Heart left ventricle (tissue), 16 donors: ENCODE data around the gene LCP1. TPM values are rescaled to one million over a fixed set of nuclear protein-coding genes. Genes with fewer than 3 reads are reported as not detected.

Source experiments
- ATAC-seq, 4 donors: fragments of 200-7000 bp; cut with Tn5 transposase; one replicate each; pipeline ENCODE4 v1.9.1; 2020 to 2022; ENCODE audit warnings: moderate library complexity in 4 of 4, mild to moderate bottlenecking in 3 of 4, moderate number of reproducible peaks in 1 of 4
- DNase-seq, 5 donors: peaks; one replicate each; pipeline ENCODE4 v3.0.0-alpha.2; 2020
- H3K27ac ChIP-seq, 12 donors: fragments of 200-600 bp; sonication (generic) in 4 of 12; one replicate each; pipeline versions ENCODE4 v1.5.0 to v1.8.0; 2016 to 2022; ENCODE audit warnings: mild to moderate bottlenecking in 2 of 12
- H3K27me3 ChIP-seq, 9 donors: fragments of 200-600 bp; sonication (generic) in 2 of 9; one replicate each; pipeline versions ENCODE4 v1.5.1 to v1.8.0; 2016 to 2022; ENCODE audit warnings: mild to moderate bottlenecking in 3 of 9
- H3K36me3 ChIP-seq, 9 donors: fragments of 200-600 bp; sonication (generic) in 2 of 9; one replicate each; pipeline versions ENCODE4 v1.5.0 to v1.8.0; 2018 to 2022; ENCODE audit warnings: mild to moderate bottlenecking in 2 of 9
- H3K4me1 ChIP-seq, 12 donors: fragments of 200-600 bp; sonication (generic) in 4 of 12; one replicate each; pipeline versions ENCODE4 v1.5.0 to v1.8.0; 2016 to 2022; ENCODE audit warnings: mild to moderate bottlenecking in 3 of 12
- H3K4me3 ChIP-seq, 12 donors: fragments of 200-600 bp; sonication (generic) in 4 of 12; one replicate each; pipeline versions ENCODE4 v1.5.0 to v1.8.0; 2017 to 2022; ENCODE audit warnings: mild to moderate bottlenecking in 9 of 12, moderate library complexity in 4 of 12
- H3K9me3 ChIP-seq, 12 donors: fragments of 200-600 bp; sonication (generic) in 4 of 12; one replicate each; pipeline versions ENCODE4 v1.5.0 to v1.8.0; 2016 to 2022; ENCODE audit warnings: mild to moderate bottlenecking in 1 of 12
- POLR2A ChIP-seq, 2 donors: fragments of 450-650 bp; IDR thresholded peaks; one replicate each; pipeline ENCODE4 v1.6.1; 2017; ENCODE audit warnings: antibody characterized with exemption in 2 of 2, mild to moderate bottlenecking in 2 of 2, moderate library complexity in 2 of 2
- WGBS, 4 donors: extraction: QIAGEN DNeasy Blood & Tissue Kit in 2 of 4; methylation state at CpG; one replicate each; pipeline versions ENCODE4 v1.1.5 to v1.1.7; 2013 to 2018; 5-methylcytosine and 5-hydroxymethylcytosine counted together
- intact Hi-C, 10 donors: fragments of 100-400 bp; cut with DNase I; formaldehyde crosslinking; loops; one replicate each; pipeline versions ENCODE4 v1.11.1 to v1.14.2; 2022
- polyA plus RNA-seq, 2 donors: library from polyadenylated mRNA; stranded (reverse); fragments of 200-250 nt; gene quantifications; one replicate each; pipeline ENCODE4 v1.2.3, GENCODE V29; 2013
- total RNA-seq, 9 donors: library from RNA; depleted of rRNA in 2 of 9; stranded (reverse); fragments of >200 nt in 2 of 9; fragmentation: NEBNext Ultra II Directional in 3 of 9; extraction: Animal tissue kit (Norgen Biotek cat#: 25700) in 3 of 9; gene quantifications; one replicate each; pipeline versions ENCODE4 v1.1.0 to v1.2.4, GENCODE V29; 2016 to 2023
- TF ChIP-seq, protein P1 (sequence below), 12 donors: fragments of 200-600 bp; sonication (generic) in 4 of 12; IDR thresholded peaks; one replicate each; pipeline versions ENCODE4 v1.5.0 to v1.8.0; 2018 to 2022; ENCODE audit warnings: antibody characterized with exemption in 12 of 12, mild to moderate bottlenecking in 5 of 12
- donor health status: ischemic (EF 13 %, LVEDD 7.1; RV severe dilation, severe dysfunction).
- donor health status: healthy with polysubstance abuse.
- donor health status: DM: no; HTN: yes; CAD: no.
- donor health status: DM: no; HTN: no; CAD: no.
- donor health status: ischemic (EF 25% LVEDD 6.9; RV normal size, moderate dysfunction).
- donor health status: ischemic (EF 25% LVEDD 5.7; RV mildly dilated, moderate dysfunction).
- donor health status: healthy.
- donor health status: DM: yes; HTN: yes; CAD: no.
- donor health status: ischemic (EF 35%, LVEDD 5.7; RV mildly dilated, moderate dysfunction).
- donor health status: nonischemic (EF 11% LVEDD 7.7; RV severe dilation, severe dysfunction).
- donor health status: DM: yes; HTN: yes; CAD: no.
- donor health status: PGD.
- donor health status: ischemic (EF 29% LVEDD 5.4; RV normal size, mild dysfunction).
- donor health status: nonischemic (EF 23%, LVEDD 6.1; RV moderate dilation, normal function).

LCP1 gene
- total and polyA plus RNA-seq, 11 donors = 1.9 to 230 (median 10.9) TPM

DNA sequence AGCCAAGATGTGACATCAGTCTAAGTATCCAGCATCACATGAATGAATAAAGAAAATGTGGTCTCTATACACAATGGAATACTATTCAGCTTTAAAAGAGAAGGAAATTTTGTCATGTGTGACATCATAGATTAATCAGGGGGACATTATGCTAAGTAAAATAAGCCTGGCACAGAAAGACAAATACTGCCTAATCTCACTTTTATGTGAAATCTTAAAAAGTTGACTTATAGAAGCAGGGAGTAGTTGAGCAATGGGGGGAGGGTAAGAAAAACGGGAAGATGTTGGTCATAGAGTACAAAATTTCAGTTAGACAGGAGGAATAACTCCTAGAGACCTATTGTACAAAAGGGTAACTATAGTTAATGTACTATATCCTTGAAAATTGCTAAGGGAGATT lies 10.4 kb upstream of the LCP1 start:
- H3K4me1 ChIP-seq = peaks cover 0 to 9% (median 0%) of the 10 kb centered on the region in 12 donors
- DNase-seq (no peak), ATAC-seq (no peak)
- H3K36me3 ChIP-seq = no peaks in the 10 kb centered on the region
- H3K4me3 ChIP-seq = no peak overlapping the region
- intact Hi-C loops = no loop called here
- H3K9me3 ChIP-seq = no peaks in the 10 kb centered on the region
- no peaks in the 10 kb centered on the region for H3K27me3 ChIP-seq
- TF ChIP-seq POLR2A (IDR thresholded peaks at IDR 0.05) = no peak
- TF ChIP-seq, protein P1, sequence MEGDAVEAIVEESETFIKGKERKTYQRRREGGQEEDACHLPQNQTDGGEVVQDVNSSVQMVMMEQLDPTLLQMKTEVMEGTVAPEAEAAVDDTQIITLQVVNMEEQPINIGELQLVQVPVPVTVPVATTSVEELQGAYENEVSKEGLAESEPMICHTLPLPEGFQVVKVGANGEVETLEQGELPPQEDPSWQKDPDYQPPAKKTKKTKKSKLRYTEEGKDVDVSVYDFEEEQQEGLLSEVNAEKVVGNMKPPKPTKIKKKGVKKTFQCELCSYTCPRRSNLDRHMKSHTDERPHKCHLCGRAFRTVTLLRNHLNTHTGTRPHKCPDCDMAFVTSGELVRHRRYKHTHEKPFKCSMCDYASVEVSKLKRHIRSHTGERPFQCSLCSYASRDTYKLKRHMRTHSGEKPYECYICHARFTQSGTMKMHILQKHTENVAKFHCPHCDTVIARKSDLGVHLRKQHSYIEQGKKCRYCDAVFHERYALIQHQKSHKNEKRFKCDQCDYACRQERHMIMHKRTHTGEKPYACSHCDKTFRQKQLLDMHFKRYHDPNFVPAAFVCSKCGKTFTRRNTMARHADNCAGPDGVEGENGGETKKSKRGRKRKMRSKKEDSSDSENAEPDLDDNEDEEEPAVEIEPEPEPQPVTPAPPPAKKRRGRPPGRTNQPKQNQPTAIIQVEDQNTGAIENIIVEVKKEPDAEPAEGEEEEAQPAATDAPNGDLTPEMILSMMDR (IDR thresholded peaks at IDR 0.05) = no peak
- H3K27ac ChIP-seq = no peak overlapping the region
- WGBS, 4 donors = 30 to 38% (median 30%) methylated on average over 1 of the region's 1 CpG

DNA sequence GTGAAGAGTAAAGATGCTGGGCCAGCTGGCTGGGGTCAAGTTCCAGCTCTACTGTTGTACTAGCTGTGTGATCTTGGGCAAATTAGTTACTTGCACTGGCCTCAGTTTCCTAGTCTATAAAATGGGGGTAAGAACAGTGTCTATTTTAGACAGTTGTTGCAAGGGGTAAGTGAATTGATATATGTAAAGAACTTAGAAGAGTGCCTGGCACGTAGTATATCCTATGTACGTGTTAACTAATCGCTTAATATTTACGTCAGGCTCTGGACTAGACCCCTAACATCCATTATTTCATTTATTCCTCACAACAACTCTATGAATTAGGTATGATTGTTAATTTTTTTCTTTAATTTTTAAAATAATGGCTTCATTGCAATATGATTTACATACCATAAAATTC lies 3.7 kb upstream of the LCP1 start:
- WGBS, 4 donors = 85 to 90% (median 88%) methylated on average over 4 of the region's 4 CpGs
- Histone ChIP-seq H3K27ac (no peak overlapping the region), H3K9me3 (no peaks in the 10 kb centered on the region), H3K27me3 (peaks cover 0 to 3% (median 0%) of the 10 kb centered on the region in 9 donors), H3K4me1 (peaks cover 0 to 33% (median 0%) of the 10 kb centered on the region in 12 donors), H3K4me3 (no peak overlapping the region), H3K36me3 (no peaks in the 10 kb centered on the region)
- ATAC-seq (no peak), DNase-seq (no peak)
- intact Hi-C loops = no loop called here
- TF ChIP-seq POLR2A (IDR thresholded peaks at IDR 0.05) = no peak
- TF ChIP-seq, protein P1 (IDR thresholded peaks at IDR 0.05) = no peak

DNA sequence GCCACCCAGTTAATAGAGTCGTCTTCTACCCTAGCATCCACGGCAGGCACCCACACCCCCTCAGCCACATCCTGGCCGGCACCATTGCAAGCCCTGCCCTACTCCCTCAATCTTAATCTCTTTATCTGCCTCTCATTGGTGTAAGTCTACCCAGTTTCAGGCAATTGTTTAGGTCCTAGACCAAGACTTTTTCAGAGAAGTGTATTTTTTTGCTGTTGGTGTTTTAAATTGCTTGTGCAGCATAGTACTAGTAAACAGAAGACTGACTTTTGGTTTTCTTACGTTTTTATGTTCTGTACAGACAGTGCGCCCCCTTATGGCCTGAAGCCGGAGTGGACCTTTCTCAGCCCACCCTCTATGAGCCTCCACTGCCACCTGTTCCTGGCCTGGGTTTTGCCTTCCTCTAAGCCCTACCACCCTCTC lies 2.3 kb upstream of the LCP1 start:
- H3K27ac ChIP-seq = peak overlapping the region in 1 of 12 donors; percentile 91
- H3K36me3 ChIP-seq = no peaks in the 10 kb centered on the region
- H3K9me3 ChIP-seq = no peaks in the 10 kb centered on the region
- peak overlapping the region in 1 of 12 donors; percentile 27 for H3K4me3 ChIP-seq
- intact Hi-C loops = no loop called here
- H3K4me1 ChIP-seq = peaks cover 0 to 33% (median 0%) of the 10 kb centered on the region in 12 donors
- ATAC-seq (peak in 3 of 4 donors; percentile 33 to 53 (median 36)), DNase-seq (peak in 2 of 5 donors; percentile 31 to 39)
- no peak for TF ChIP-seq POLR2A (IDR thresholded peaks at IDR 0.05)
- TF ChIP-seq, protein P1 (IDR thresholded peaks at IDR 0.05) = peak in 8 of 12 donors; percentile 6 to 42 (median 18)
- 31 to 37% (median 34%) methylated on average over 6 of the region's 6 CpGs for WGBS, 4 donors
- H3K27me3 ChIP-seq = peaks cover 0 to 3% (median 0%) of the 10 kb centered on the region in 9 donors

DNA sequence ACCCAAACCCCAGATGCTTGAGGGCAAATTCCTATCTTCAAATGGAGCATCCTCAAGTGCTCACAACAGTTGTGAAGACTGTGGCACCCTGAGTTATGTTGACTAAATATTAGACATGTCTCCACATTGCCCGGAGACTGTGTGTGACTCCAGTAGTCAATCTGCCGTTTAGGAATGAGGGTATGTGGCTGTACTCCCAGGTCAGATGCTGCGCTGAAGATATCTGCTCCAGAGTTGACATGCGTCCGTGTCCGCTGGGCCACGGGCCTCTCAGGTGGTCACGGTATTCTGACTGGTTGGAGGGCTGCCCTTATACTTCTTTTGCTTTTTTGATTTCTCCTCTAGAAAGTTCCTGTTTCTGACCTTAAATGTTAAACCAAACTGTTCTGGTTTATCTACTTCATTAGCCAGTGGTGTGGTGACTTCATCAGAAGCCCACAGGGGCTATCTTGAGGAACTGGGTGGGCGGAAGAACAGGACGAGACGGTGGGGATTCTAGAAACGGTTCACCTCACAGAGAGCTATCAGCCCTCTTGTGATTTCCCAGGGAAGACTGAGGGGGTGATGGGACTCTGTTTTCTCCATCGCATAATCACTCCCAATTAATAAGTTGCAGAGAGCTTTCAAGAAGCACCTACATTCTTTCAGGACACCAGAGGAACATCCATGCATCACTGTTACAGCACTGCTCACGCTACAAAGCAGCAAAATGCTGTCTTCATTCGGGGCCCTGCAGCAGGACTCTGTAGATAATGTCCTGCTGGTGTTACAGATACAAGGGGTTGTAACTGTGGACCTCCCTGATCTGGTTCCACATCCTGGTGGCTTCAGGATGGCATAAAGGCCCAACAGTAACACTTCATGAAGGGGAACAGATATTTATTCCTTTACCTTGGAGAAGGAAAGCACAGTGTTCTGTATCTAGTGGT lies 1.3 kb upstream of the LCP1 start:
- Histone ChIP-seq H3K36me3 (no peaks in the 10 kb centered on the region), H3K27ac (peak overlapping the region in 1 of 12 donors; percentile 91), H3K4me3 (peak overlapping the region in 1 of 12 donors; percentile 60), H3K4me1 (peaks cover 0 to 41% (median 0%) of the 10 kb centered on the region in 12 donors), H3K9me3 (no peaks in the 10 kb centered on the region), H3K27me3 (peaks cover 0 to 3% (median 0%) of the 10 kb centered on the region in 9 donors)
- TF ChIP-seq POLR2A (IDR thresholded peaks at IDR 0.05) = no peak
- TF ChIP-seq, protein P1 (IDR thresholded peaks at IDR 0.05) = no peak
- no peak for ATAC-seq
- 74 to 83% (median 77%) methylated on average over 15 of the region's 15 CpGs for WGBS, 4 donors
- intact Hi-C loops = no loop called here
- DNase-seq = no peak
